K562 (cell line): Measurements from ENCODE around the gene STX1A. TPM values are rescaled to one million over a fixed set of nuclear protein-coding genes. Genes with fewer than 3 reads are reported as not detected.

Experiments
- ATAC-seq: fragments of 200-7000 bp; cut with Tn5 transposase; 3 replicates; pipeline ENCODE4 v1.9.1; 2020; ENCODE audit warnings: moderate library complexity
- BruUV-seq: library from RNA; stranded (reverse); fragments of 400-500 nt; replicated peaks from 2 replicates; lab custom pipeline; 2021; lab: Mats Ljungman, UMichigan
- CTCF ChIA-PET: fragments of 300-600 bp; formaldehyde crosslinking; extraction: SDS; loops from one replicate; lab custom pipeline; 2021; ENCODE audit warnings: low intra/inter-chr PET ratio; lab: Yijun Ruan, JAX
- POLR2A ChIA-PET: fragments of 300-600, 350-650 bp; sonication (Branson Sonifier 250); formaldehyde crosslinking; extraction: SDS; loops from one replicate; lab custom pipeline; 2021; ENCODE audit warnings: antibody characterized with exemption, inconsistent platforms; lab: Yijun Ruan, JAX
- DNase-seq, 4 experiments: peaks; one replicate each; pipeline versions ENCODE4 v3.0.0 to v3.0.0-alpha.2; 2011 to 2018; ENCODE audit warnings: low spot score in 3 of 4, mixed read lengths in 3 of 4; ENCODE audit errors: extremely low read depth in 1 of 4
- FAIRE-seq: peaks from 2 replicates; lab custom pipeline; 2011; peaks lifted over from hg19 to GRCh38; lab: Jason Lieb, UNC
- H2AFZ ChIP-seq: 2 replicates; pipeline ENCODE4 v1.6.0; 2011; ENCODE audit warnings: low read depth, low read length, control low read depth, inconsistent platforms
- H3K27ac ChIP-seq: fragments of 200-600 bp; 3 replicates; pipeline ENCODE4 v1.8.0; 2011; ENCODE audit warnings: low read depth, mild to moderate bottlenecking, control low read depth, inconsistent platforms, low read length, moderate library complexity, mixed read lengths; ENCODE audit errors: extremely low read depth
- H3K27me3 ChIP-seq, 2 experiments: fragments of 300-600 bp in 1 of 2; 2 replicates in 1 of 2; 3 replicates in 1 of 2; pipeline versions ENCODE4 v1.6.0 to v1.8.0; 2011; ENCODE audit warnings: inconsistent platforms in 2 of 2, low read length in 2 of 2, mild to moderate bottlenecking in 1 of 2, mixed read lengths in 1 of 2, moderate library complexity in 1 of 2; ENCODE audit not compliant: control insufficient read depth in 2 of 2, insufficient read depth in 2 of 2
- H3K36me3 ChIP-seq: fragments of 300-600 bp; 3 replicates; pipeline ENCODE4 v1.8.0; 2011; ENCODE audit warnings: mild to moderate bottlenecking, low read length, inconsistent platforms; ENCODE audit not compliant: control insufficient read depth, insufficient read depth
- H3K4me1 ChIP-seq, 2 experiments: fragments of 200-600 bp in 1 of 2; replicated peaks in 1 of 2; 2 replicates in 1 of 2; 3 replicates in 1 of 2; pipeline versions ENCODE4 v1.5.1 to v1.8.0; 2011; ENCODE audit warnings: inconsistent platforms in 2 of 2, low read length in 2 of 2, mild to moderate bottlenecking in 1 of 2, mixed read lengths in 1 of 2, moderate library complexity in 1 of 2; ENCODE audit not compliant: control insufficient read depth in 2 of 2, insufficient read depth in 2 of 2
- H3K4me2 ChIP-seq: 2 replicates; pipeline ENCODE4 v1.6.1; 2011; ENCODE audit warnings: low read length, control low read depth, inconsistent platforms, mixed read lengths; ENCODE audit not compliant: insufficient read depth
- H3K4me3 ChIP-seq: fragments of 200-600 bp; sonication (generic), shearing (Covaris generic); 2 replicates; pipeline ENCODE4 v1.5.1; 2016; ENCODE audit warnings: control low read depth, inconsistent platforms
- H3K79me2 ChIP-seq: fragments of 200-600 bp; 3 replicates; pipeline ENCODE4 v1.8.0; 2011; ENCODE audit warnings: low read length, inconsistent platforms; ENCODE audit not compliant: control insufficient read depth, insufficient read depth
- H3K9ac ChIP-seq, 2 experiments: 2 replicates each; pipeline versions ENCODE4 v1.6.0 to v1.6.1; 2011; ENCODE audit warnings: low read depth in 2 of 2, low read length in 2 of 2, control low read depth in 1 of 2, inconsistent platforms in 1 of 2, mild to moderate bottlenecking in 1 of 2, mixed read lengths in 1 of 2; ENCODE audit not compliant: insufficient read depth in 1 of 2
- H3K9me1 ChIP-seq: one replicate; pipeline ENCODE4 v1.6.0; 2011; ENCODE audit warnings: inconsistent platforms, mild to moderate bottlenecking, low read length, moderate library complexity; ENCODE audit not compliant: control insufficient read depth, insufficient read depth
- H3K9me3 ChIP-seq: replicated peaks from 2 replicates; pipeline ENCODE4 v1.5.1; 2011; ENCODE audit warnings: low read depth, low read length, inconsistent platforms; ENCODE audit not compliant: control insufficient read depth, insufficient read depth
- H4K20me1 ChIP-seq: replicated peaks from 2 replicates; pipeline ENCODE4 v1.6.1; 2011; ENCODE audit warnings: low read length, inconsistent platforms, mixed read lengths; ENCODE audit not compliant: control insufficient read depth, insufficient read depth
- ATF2 ChIP-seq: sonication (generic); formaldehyde crosslinking; IDR thresholded peaks from 2 replicates; pipeline ENCODE4 v1.8.1; 2022; ENCODE audit warnings: missing genetic modification reagents
- CBX3 ChIP-seq, 2 experiments: IDR thresholded peaks; 1 replicate in 1 of 2; 2 replicates in 1 of 2; pipeline ENCODE4 v1.6.1; 2012; ENCODE audit warnings: inconsistent platforms in 2 of 2, low read length in 2 of 2, borderline replicate concordance in 1 of 2, control low read depth in 1 of 2
- GMEB1 ChIP-seq: fragments of 250-450 bp; sonication (Bioruptor Pico); IDR thresholded peaks from 2 replicates; pipeline ENCODE4 v1.4.0; 2020; ENCODE audit warnings: mild to moderate bottlenecking
- MAFG ChIP-seq: fragments of 450-650 bp; conservative IDR thresholded peaks from 2 replicates; pipeline ENCODE4 v1.6.1; 2016; ENCODE audit warnings: missing genetic modification characterization, missing compliant biosample characterization
- MAX ChIP-seq: sonication (generic); formaldehyde crosslinking; IDR thresholded peaks from 2 replicates; pipeline ENCODE4 v1.9.0; 2022; ENCODE audit warnings: mild to moderate bottlenecking, missing genetic modification reagents
- MYNN ChIP-seq, 2 experiments: sonication (generic); formaldehyde crosslinking in 1 of 2; IDR thresholded peaks; 2 replicates each; pipeline versions ENCODE4 v1.5.0 to v1.6.1; 2016 to 2020; ENCODE audit warnings: antibody characterized with exemption in 1 of 2, missing genetic modification reagents in 1 of 2
- POLR2G ChIP-seq: fragments of 200-400 bp; formaldehyde crosslinking; IDR thresholded peaks from 2 replicates; pipeline ENCODE4 v1.6.1; 2017; ENCODE audit warnings: low read depth, mild to moderate bottlenecking, antibody characterized with exemption, low read length, moderate library complexity
- RBFOX2 ChIP-seq: fragments of 200-400 bp; formaldehyde crosslinking; IDR thresholded peaks from 2 replicates; pipeline ENCODE4 v1.6.1; 2017; ENCODE audit warnings: low read depth, mild to moderate bottlenecking, low read length, moderate library complexity
- WGBS: fragments of 100-300 bp; shearing (Covaris generic); methylation state at CpG from one replicate; pipeline ENCODE4 v1.1.6; 2016; ENCODE audit warnings: low coverage, mixed read lengths; ENCODE audit not compliant: insufficient coverage; ENCODE audit errors: missing lambda C conversion rate; 5-methylcytosine and 5-hydroxymethylcytosine counted together
- in situ Hi-C: fragments of 300-500 bp; cut with MboI; formaldehyde crosslinking; loops from 4 replicates; pipeline ENCODE4 v1.15.0; 2018; ENCODE audit warnings: inconsistent platforms, mixed read lengths
- intact Hi-C: fragments of 100-400 bp; cut with micrococcal nuclease; formaldehyde crosslinking; loops from 2 replicates; pipeline ENCODE4 v1.14.2; 2022
- polyA plus RNA-seq, 8 experiments: library from polyadenylated mRNA; depleted of rRNA in 4 of 8; stranded (reverse) in 5 of 8; unstranded in 3 of 8; fragments of >200 nt; fragmentation: Nextera tagmentation in 2 of 8; fragmentation: Illumina TruSeq in 1 of 8; extraction: Ambion mirVana in 2 of 8; extraction: Trizol in 1 of 8; gene quantifications; 2 replicates each; pipeline versions ENCODE4 v1.2.1 to v1.2.3, GENCODE V29; 2011 to 2014; ENCODE audit warnings: inconsistent platforms in 1 of 8, missing spikeins in 1 of 8
- total RNA-seq, 7 experiments: library from RNA; depleted of rRNA in 6 of 7; stranded (reverse); fragments of >200 nt in 6 of 7; fragmentation: Illumina TruSeq in 2 of 7; extraction: Trizol in 2 of 7; gene quantifications; 2 replicates each; pipeline versions ENCODE4 v1.2.1 to v1.2.3, GENCODE V29; 2011 to 2021; ENCODE audit warnings: low replicate concordance in 1 of 7

STX1A gene
- total and polyA plus RNA-seq, 9 of the 15 experiments (the other 6 are each of a cell fraction or from before 2014, with no cell fraction given), result 0.04 to 15.1 (median 6.3) TPM

- Histone ChIP-seq H3K4me1 (peaks cover 2 to 51% of the 10 kb centered on the region in 2 experiments; a peak in 4 of 5 replicates), H2AFZ (no peak overlapping the region), H3K79me2 (peaks cover 19% of the 10 kb centered on the region), H3K9me3 (no peaks in the 10 kb centered on the region), H3K4me3 (no peak overlapping the region), H4K20me1 (peaks cover 21% of the 10 kb centered on the region), H3K9ac (peak overlapping the region in 1 of 2 experiments; percentile 100; a peak in 1 of 4 replicates), H3K4me2 (no peak overlapping the region), H3K9me1 (peaks cover 4% of the 10 kb centered on the region), H3K27me3 (no peaks in the 10 kb centered on the region; a peak in 1 of 5 replicates), H3K36me3 (peaks cover 24% of the 10 kb centered on the region), H3K27ac (no peak overlapping the region)
- WGBS, result 89% methylated on average over 10 of the region's 14 CpGs
- DNase-seq (peak in 1 of 4 experiments; percentile 3), FAIRE-seq (no peak), ATAC-seq (no peak)
- no TSS peak for BruUV-seq
- ChIA-PET POLR2A (interaction anchor here (1.2 kb wide), 1 partner anchor 8 kb away, joined by 3 read pairs; no protein-coding TSS in a partner anchor), CTCF (no interaction called here)
- TF ChIP-seq MAX (CRISPR knock-in tag) (0 out of 2 replicates have a peak, but pooled peaks have one; percentile 10), MAFG (no peak), POLR2G (peak; percentile 36; the same call in 1 of the 2 replicates)
- in situ Hi-C loops, result loop anchor here (10.0 kb wide), 1 partner anchor 402 kb away; no protein-coding TSS in a partner anchor
- intact Hi-C loops, result loop anchor here (10.0 kb wide), 1 partner anchor 402 kb away; no protein-coding TSS in a partner anchor
Observed at GRCh38 chr7:73736885-73737284, 17.4 kb upstream of the STX1A start.

- H3K9ac ChIP-seq, result peak overlapping the region in 1 of 2 experiments; percentile 56; a peak in 1 of 4 replicates
- no peaks in the 10 kb centered on the region; a peak in 1 of 5 replicates for H3K27me3 ChIP-seq
- ChIA-PET POLR2A (interaction anchor here (0.7 to 1.2 kb wide), 3 partner anchors 10 to 128 kb away, joined by 3 read pairs; no protein-coding TSS in a partner anchor), CTCF (no interaction called here)
- 94% methylated on average over 7 of the region's 8 CpGs for WGBS
- peaks cover 4% of the 10 kb centered on the region for H3K9me1 ChIP-seq
- ATAC-seq (no peak), FAIRE-seq (no peak), DNase-seq (peak in 1 of 4 experiments; percentile 3)
- BruUV-seq, result no TSS peak
- H3K79me2 ChIP-seq, result peaks cover 19% of the 10 kb centered on the region
- no peak overlapping the region for H3K27ac ChIP-seq
- no peak overlapping the region for H2AFZ ChIP-seq
- H3K4me2 ChIP-seq, result no peak overlapping the region
- no peak overlapping the region for H3K4me3 ChIP-seq
- H4K20me1 ChIP-seq, result peaks cover 21% of the 10 kb centered on the region
- H3K9me3 ChIP-seq, result no peaks in the 10 kb centered on the region
- intact Hi-C loops, result loop anchor here (10.0 kb wide), 1 partner anchor 401 kb away; no protein-coding TSS in a partner anchor
- TF ChIP-seq ATF2 (CRISPR knock-in tag), result no peak
- no peak for TF ChIP-seq CBX3 (IDR thresholded peaks at IDR 0.05; ENCODE audit: borderline replicate concordance in 1 of 2, low read length in 2 of 2)
- no peak for TF ChIP-seq GMEB1 (CRISPR knock-in tag)
- no peak for TF ChIP-seq MYNN (IDR thresholded peaks at IDR 0.05)
- TF ChIP-seq MYNN (CRISPR knock-in tag; IDR thresholded peaks at IDR 0.05), result no peak
- peak; percentile 59 for TF ChIP-seq RBFOX2
- peak; percentile 55; the same call in 1 of the 2 replicates for TF ChIP-seq POLR2G
- peaks cover 2 to 50% of the 10 kb centered on the region in 2 experiments; a peak in 4 of 5 replicates for H3K4me1 ChIP-seq
- peaks cover 24% of the 10 kb centered on the region for H3K36me3 ChIP-seq
- in situ Hi-C loops, result loop anchor here (10.0 kb wide), 1 partner anchor 401 kb away; no protein-coding TSS in a partner anchor
Observed at GRCh38 chr7:73735528-73735905, 16.0 kb upstream of the STX1A start.
